Heart right ventricle (tissue), 16 donors: ENCODE measurements around the gene MIXL1. TPM values are rescaled to one million over a fixed set of nuclear protein-coding genes. Genes with fewer than 3 reads are reported as not detected.

Experiments
- ATAC-seq, 8 donors: fragments of 200-7000 bp; cut with Tn5 transposase; one replicate each; pipeline ENCODE4 v1.9.1; 2020; ENCODE audit warnings: mild to moderate bottlenecking in 8 of 8, moderate library complexity in 8 of 8, moderate number of reproducible peaks in 1 of 8
- DNase-seq, 2 donors: peaks; one replicate each; pipeline ENCODE4 v3.0.0-alpha.2; 2020
- H3K27ac ChIP-seq, 10 donors: fragments of 200-600 bp; sonication (generic) in 2 of 10; one replicate each; pipeline versions ENCODE4 v1.5.0 to v1.8.0; 2020 to 2022; ENCODE audit warnings: mild to moderate bottlenecking in 3 of 10
- H3K27me3 ChIP-seq, 7 donors: fragments of 200-600 bp; one replicate each; pipeline ENCODE4 v1.8.0; 2021 to 2022; ENCODE audit warnings: mild to moderate bottlenecking in 2 of 7
- H3K36me3 ChIP-seq, 9 donors: fragments of 200-600 bp; sonication (generic) in 1 of 9; one replicate each; pipeline versions ENCODE4 v1.5.0 to v1.8.0; 2020 to 2022; ENCODE audit warnings: mild to moderate bottlenecking in 2 of 9
- H3K4me1 ChIP-seq, 9 donors: fragments of 200-600 bp; sonication (generic) in 1 of 9; one replicate each; pipeline versions ENCODE4 v1.5.0 to v1.8.0; 2020 to 2022; ENCODE audit warnings: mild to moderate bottlenecking in 4 of 9
- H3K4me3 ChIP-seq, 10 donors: fragments of 200-600 bp; sonication (generic) in 2 of 10; one replicate each; pipeline versions ENCODE4 v1.5.0 to v1.8.0; 2020 to 2022; ENCODE audit warnings: mild to moderate bottlenecking in 7 of 10, moderate library complexity in 2 of 10
- H3K9me3 ChIP-seq, 11 donors: fragments of 200-600 bp in 10 of 11; sonication (generic) in 2 of 11; one replicate each; pipeline versions ENCODE4 v1.5.0 to v1.8.0; 2013 to 2022; ENCODE audit warnings: mild to moderate bottlenecking in 2 of 11, control low read depth in 1 of 11, moderate library complexity in 1 of 11
- WGBS, 2 donors: extraction: QIAGEN DNeasy Blood & Tissue Kit; methylation state at CpG; one replicate each; pipeline ENCODE4 v1.1.7; 2013; ENCODE audit warnings: inconsistent platforms in 1 of 2; 5-methylcytosine and 5-hydroxymethylcytosine counted together
- intact Hi-C, 10 donors: fragments of 100-400 bp; cut with DNase I; formaldehyde crosslinking; loops; one replicate each; pipeline versions ENCODE4 v1.11.1 to v1.14.2; 2022
- polyA plus RNA-seq, 2 donors: library from polyadenylated mRNA; stranded (reverse); fragments of 200-250 nt; gene quantifications; one replicate each; pipeline ENCODE4 v1.2.3, GENCODE V29; 2013
- total RNA-seq, 10 donors: library from RNA; stranded (reverse); fragmentation: NEBNext Ultra II Directional in 3 of 10; extraction: Animal tissue kit (Norgen Biotek cat#: 25700) in 3 of 10; gene quantifications; one replicate each; pipeline versions ENCODE4 v1.2.1 to v1.2.4, GENCODE V29; 2021 to 2023
- TF ChIP-seq, protein P1 (sequence below), 9 donors: fragments of 200-600 bp; sonication (generic) in 2 of 9; IDR thresholded peaks; one replicate each; pipeline versions ENCODE4 v1.5.0 to v1.8.0; 2021 to 2022; ENCODE audit warnings: antibody characterized with exemption in 9 of 9, mild to moderate bottlenecking in 5 of 9, moderate library complexity in 1 of 9
- donor health status: Arrhythmogenic right ventricular cardiomyopathy.
- donor health status: ischemic (EF 13 %, LVEDD 7.1; RV severe dilation, severe dysfunction).
- donor health status: healthy with polysubstance abuse.
- donor health status: DM: no; HTN: yes; CAD: no.
- donor health status: DM: no; HTN: no; CAD: no.
- donor health status: ischemic (EF 25% LVEDD 6.9; RV normal size, moderate dysfunction).
- donor health status: ischemic (EF 25% LVEDD 5.7; RV mildly dilated, moderate dysfunction).
- donor health status: healthy.
- donor health status: DM: yes; HTN: yes; CAD: no.
- donor health status: Ischemic cardiomyopathy.
- donor health status: ischemic (EF 35%, LVEDD 5.7; RV mildly dilated, moderate dysfunction).
- donor health status: nonischemic (EF 11% LVEDD 7.7; RV severe dilation, severe dysfunction).
- donor health status: DM: yes; HTN: yes; CAD: no.
- donor health status: PGD.
- donor health status: ischemic (EF 29% LVEDD 5.4; RV normal size, mild dysfunction).
- donor health status: nonischemic (EF 23%, LVEDD 6.1; RV moderate dilation, normal function).

MIXL1 gene
- total and polyA plus RNA-seq, 12 donors: 0.01 to 0.37 (median 0.30) TPM; not detected in 8

DNA sequence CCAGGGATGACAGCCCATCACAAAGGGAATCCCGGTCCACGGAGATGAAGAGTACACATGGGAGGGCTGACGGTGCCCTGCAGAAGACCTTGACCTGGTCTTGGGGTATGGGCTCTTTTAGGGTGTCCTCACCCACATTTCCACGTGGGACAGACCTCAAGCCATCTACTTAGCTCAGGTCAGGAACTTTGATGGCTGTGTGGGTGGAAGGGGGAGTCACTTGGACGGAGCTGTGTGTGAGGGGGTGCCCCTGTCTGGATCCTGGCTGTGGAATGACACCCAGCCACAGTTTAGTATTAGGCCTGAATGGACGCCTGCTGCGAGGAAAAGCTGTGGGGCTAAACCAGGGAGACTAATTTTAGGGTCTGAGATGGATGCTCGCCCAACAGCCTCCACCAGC lies 10.9 kb upstream of the MIXL1 start:
- H3K36me3 ChIP-seq: no peaks in the 10 kb centered on the region
- H3K27me3 ChIP-seq: no peaks in the 10 kb centered on the region
- WGBS, 2 donors: 89 to 90% methylated on average over 8 of the region's 8 CpGs
- no peaks in the 10 kb centered on the region for H3K9me3 ChIP-seq
- H3K4me3 ChIP-seq: no peak overlapping the region
- no peaks in the 10 kb centered on the region for H3K4me1 ChIP-seq
- TF ChIP-seq, protein P1, sequence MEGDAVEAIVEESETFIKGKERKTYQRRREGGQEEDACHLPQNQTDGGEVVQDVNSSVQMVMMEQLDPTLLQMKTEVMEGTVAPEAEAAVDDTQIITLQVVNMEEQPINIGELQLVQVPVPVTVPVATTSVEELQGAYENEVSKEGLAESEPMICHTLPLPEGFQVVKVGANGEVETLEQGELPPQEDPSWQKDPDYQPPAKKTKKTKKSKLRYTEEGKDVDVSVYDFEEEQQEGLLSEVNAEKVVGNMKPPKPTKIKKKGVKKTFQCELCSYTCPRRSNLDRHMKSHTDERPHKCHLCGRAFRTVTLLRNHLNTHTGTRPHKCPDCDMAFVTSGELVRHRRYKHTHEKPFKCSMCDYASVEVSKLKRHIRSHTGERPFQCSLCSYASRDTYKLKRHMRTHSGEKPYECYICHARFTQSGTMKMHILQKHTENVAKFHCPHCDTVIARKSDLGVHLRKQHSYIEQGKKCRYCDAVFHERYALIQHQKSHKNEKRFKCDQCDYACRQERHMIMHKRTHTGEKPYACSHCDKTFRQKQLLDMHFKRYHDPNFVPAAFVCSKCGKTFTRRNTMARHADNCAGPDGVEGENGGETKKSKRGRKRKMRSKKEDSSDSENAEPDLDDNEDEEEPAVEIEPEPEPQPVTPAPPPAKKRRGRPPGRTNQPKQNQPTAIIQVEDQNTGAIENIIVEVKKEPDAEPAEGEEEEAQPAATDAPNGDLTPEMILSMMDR (IDR thresholded peaks at IDR 0.05): no peak
- DNase-seq (no peak), ATAC-seq (no peak)
- intact Hi-C loops: no loop called here
- no peak overlapping the region for H3K27ac ChIP-seq

- TF ChIP-seq, protein P1 (IDR thresholded peaks at IDR 0.05): no peak
- intact Hi-C loops: no loop called here
- 64 to 70% methylated on average over 5 of the region's 5 CpGs for WGBS, 2 donors
These were observed 8.2 kb upstream of the MIXL1 start for GRCh38 chr1:226215239-226215638.

DNA sequence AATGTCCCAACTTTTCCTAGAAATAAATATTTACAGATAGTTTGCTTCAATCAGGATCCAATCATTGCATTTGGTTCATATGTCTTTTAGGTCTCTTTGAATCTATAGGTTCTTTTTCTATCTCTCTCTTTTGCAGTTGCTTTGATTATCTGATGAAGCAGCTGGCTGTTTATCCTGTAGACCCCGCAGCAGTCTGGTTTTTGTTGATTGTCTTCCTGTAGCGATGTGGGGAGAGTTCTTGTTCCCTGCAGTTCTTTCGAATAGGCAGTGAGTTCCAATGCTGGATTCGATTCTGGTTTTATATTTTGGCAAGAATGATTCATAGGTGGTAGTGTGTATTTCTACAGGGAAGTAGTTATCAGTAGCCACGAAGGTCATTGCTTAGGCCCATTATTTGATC lies 7.4 kb upstream of the MIXL1 start:
- ATAC-seq: no peak
- H3K27me3 ChIP-seq: no peaks in the 10 kb centered on the region
- TF ChIP-seq, protein P1 (IDR thresholded peaks at IDR 0.05): no peak
- intact Hi-C loops: no loop called here
- H3K36me3 ChIP-seq: no peaks in the 10 kb centered on the region
- H3K4me3 ChIP-seq: no peak overlapping the region
- no peak for DNase-seq
- no peaks in the 10 kb centered on the region for H3K4me1 ChIP-seq
- 60 to 66% methylated on average over 5 of the region's 5 CpGs for WGBS, 2 donors
- no peak overlapping the region for H3K27ac ChIP-seq
- no peaks in the 10 kb centered on the region for H3K9me3 ChIP-seq

More at GRCh38 chr1:226215239-226215638, 8.2 kb upstream of the MIXL1 start:
- no peak for DNase-seq
- Histone ChIP-seq H3K36me3 (no peaks in the 10 kb centered on the region), H3K27ac (no peak overlapping the region), H3K4me3 (no peak overlapping the region), H3K27me3 (no peaks in the 10 kb centered on the region), H3K4me1 (no peaks in the 10 kb centered on the region), H3K9me3 (no peaks in the 10 kb centered on the region)
- ATAC-seq: peak in 1 of 8 donors; percentile 47

GRCh38 chr1:226217273-226217672 lies 6.2 kb upstream of the MIXL1 start:
- Histone ChIP-seq H3K4me1 (no peaks in the 10 kb centered on the region), H3K4me3 (no peak overlapping the region), H3K27me3 (no peaks in the 10 kb centered on the region), H3K36me3 (no peaks in the 10 kb centered on the region), H3K9me3 (no peaks in the 10 kb centered on the region), H3K27ac (no peak overlapping the region)
- intact Hi-C loops: no loop called here
- WGBS, 2 donors: 69 to 72% methylated on average over 10 of the region's 10 CpGs
- TF ChIP-seq, protein P1 (IDR thresholded peaks at IDR 0.05): no peak
- ATAC-seq (no peak), DNase-seq (no peak)
